Activated CD4-positive, CD25-positive, alpha-beta regulatory T cell treated with anti-CD3 and anti-CD28 coated beads, Interleukin-2, amount 50 U/mL, for 72 hours (primary cell): ENCODE data around the gene AURKA.

Experiments
- DNase-seq: peaks from one replicate; pipeline ENCODE4 v3.0.0; 2021

Gene AURKA

DNA sequence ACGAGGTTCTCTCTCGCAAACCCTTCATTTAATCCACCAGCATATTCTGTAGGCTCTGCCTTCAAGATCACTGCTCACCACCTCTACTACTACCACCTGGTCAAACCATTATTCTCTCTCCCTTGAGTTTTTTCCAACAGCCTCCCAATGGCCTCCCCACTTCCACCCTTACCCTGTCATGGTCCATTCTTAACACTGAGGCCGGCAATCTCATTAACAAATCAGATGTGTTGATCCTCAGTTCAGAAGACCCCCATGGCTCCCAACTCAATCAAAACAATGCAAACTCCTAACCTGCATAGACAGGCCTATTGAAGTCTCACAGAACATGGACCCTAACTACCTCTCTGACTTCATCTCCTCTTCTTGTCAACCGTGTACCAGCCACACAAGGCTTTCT is 2.2 kb downstream of the AURKA start:
- DNase-seq, result no peak

DNA sequence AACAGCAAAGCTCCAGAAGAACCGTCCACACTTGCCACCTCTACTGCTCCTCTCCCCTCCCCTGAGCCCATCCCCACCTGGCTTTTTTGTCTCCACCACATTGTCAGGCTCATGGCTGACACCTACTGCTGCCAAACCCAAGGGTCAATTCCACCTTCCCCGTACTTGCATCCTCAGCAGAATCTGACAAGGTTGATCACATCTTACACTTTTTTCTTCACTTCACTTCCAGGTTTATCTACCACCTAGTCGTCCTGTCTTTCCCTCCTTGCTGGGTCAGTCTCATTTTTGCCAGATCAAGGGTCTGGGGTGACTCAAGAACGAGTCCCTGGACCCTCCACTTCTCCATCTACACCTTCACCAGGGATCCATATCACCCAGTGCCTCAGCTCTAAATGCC is 3.1 kb downstream of the AURKA start:
- DNase-seq, result no peak

DNA sequence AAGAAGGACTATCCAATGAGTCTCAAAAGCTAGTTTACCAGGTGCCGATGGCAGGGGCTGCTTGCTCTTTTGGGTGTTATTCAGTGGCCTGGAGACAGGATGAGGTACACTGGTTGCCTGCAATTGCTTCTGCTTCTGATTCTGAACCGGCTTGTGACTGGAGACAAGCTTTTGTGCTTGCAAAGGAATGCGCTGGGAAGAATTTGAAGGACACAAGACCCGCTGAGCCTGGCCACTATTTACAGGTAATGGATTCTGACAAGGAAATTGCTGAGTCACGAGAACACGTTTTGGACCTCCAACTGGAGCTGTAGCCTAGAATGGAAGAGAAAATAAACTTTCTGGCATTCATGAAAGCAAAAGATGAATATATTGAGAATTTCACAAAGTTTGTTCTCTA is 5.8 kb downstream of the AURKA start:
- DNase-seq, result no peak

DNA sequence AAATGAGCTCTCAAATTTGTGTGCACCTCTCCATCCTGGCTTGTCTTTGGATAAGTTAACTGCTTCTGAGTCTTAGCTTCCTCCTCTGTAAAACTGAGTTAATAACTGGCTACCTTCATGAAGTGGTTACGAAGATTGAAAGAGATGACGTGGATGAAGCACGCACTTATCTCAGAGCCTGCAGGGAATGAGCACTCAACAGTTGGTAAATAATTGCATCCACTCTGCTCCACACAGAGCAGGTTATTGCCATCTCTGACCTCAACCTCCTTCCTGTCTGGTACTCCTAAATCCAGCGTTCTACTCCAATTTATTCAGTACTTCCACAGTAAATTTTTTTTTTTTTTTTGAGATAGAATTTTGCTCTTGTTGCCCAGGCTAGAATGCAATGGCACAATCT is 6.9 kb downstream of the AURKA start:
- DNase-seq, result no peak

DNA sequence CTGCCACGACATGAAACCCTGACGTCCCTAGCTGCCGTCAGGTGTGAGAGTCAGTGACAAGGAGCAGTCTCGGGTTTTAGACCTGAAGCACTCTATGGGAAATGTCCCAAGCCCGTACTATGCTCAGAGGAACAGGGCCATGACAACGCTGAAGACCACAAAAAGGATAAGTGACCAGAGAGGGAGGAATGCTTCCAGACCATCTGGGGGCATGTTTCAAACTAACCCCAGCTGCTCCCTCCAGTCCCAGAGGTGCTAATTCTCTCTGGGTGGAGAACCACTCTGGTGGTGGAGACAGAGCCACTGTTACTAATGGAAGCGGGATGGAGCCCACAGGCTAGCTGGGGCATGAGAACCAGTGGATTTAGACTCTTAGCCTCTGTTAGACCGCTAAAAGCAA is 8.7 kb downstream of the AURKA start:
- no peak for DNase-seq

DNA sequence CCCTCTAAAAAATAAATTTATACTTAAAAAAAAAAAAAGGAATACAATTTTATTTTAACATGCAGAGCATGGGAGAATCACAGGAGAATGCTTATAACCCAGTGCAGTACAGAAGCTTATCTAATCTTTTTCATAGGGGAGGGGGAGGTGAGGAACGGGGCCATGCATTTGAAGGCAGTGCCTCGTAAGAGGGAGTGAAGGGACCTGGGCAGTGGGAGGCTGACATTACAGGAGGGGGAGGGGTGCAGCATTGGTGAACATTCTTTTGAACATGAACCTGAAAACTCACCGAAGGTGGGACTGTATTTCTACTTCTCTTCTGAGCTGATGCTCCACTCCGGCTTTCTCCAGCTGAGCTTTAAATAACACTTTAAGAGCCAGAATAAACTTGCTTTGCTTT is 9.3 kb downstream of the AURKA start:
- DNase-seq, result no peak

DNA sequence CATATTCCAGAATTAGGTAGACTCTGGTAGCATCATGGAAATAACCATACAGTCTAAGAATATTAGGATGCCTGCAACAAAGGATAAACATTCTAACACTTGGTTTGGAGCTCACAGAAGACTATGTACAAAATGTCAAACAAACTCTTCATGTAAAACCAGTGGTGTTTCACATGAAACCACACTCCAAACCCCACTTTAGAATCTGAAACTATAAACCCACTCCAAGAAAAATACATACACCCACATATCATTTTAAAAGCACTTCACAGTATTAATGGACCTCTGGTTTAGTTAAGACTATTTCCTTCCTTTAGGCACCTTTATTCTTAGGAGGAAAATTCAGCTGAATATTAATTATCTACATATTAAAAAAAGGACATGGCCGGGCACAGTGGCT is 10.5 kb downstream of the AURKA start:
- no peak for DNase-seq

DNA sequence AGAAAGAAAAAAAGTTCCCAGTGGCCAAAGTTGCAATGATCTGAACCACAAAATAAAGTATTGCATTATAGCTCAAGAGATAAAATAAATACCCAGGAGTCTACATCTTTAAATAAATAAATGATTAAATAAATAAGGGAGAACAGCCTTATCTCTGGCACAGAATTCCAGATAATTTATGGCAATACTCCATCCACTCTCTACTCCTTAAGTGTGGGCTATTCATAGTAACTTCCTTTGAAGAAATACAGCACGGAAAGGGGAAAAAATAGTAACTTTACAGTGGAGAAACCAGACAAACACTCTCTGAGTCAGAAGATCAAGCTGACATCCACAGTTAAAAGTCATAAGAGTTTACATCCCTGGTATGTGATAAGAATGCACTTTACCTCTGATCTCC is 11.6 kb downstream of the AURKA start:
- DNase-seq, result no peak

DNA sequence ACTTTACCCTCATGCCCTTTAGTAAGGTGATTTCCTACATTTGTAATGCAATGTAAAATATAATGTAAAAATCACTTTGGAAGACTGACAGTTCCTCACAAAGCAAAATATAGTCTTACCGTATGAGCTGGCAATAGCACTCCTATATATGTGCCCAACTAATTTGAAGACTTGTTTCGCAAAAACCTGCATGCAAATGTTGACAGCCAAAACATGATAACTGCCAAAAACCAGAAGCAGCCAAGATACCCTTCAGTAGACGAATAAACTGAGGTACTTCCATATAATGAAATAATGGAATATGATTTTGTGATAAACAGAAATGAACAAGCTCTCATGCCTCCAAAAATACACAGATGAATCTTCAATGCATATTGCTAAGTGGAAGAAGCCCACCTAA is 13.6 kb downstream of the AURKA start:
- DNase-seq, result no peak

DNA sequence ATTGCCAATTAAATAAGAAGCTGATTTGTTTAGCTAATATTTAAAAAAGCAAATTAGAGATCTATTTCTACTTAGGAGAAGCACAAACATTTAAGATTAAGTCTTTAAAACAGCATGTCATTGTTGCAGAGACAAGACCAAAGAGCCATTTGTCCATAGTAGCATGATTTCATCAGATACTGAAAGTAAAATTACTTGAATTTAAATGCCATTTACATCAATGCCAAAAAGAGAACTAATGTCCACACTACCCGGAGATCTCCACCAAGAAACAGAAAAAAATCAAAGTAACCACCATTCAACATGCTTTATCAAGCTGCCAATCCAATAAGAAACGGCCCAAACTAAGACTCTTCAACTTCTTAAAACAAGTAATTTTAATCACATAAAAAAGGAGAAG is 15.7 kb downstream of the AURKA start:
- no peak for DNase-seq

DNA sequence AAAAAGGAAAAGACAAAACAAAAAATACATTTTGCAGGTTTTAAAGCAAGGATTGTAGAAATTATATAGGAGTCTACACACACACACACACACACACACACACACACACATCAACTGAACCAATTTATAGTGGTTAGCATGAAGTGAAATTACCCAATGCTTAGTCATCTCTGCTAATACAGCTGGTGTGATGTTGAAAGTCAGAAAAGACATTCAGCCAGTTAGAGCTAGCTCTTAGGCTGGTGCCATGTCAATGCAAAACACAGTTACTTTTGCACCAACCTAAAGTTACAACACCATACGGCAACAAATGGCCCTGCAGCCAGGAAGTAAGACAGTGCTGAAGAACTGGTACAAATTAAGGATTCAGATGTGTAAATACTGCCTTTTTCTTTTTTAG is 18.1 kb downstream of the AURKA start:
- DNase-seq, result no peak

DNA sequence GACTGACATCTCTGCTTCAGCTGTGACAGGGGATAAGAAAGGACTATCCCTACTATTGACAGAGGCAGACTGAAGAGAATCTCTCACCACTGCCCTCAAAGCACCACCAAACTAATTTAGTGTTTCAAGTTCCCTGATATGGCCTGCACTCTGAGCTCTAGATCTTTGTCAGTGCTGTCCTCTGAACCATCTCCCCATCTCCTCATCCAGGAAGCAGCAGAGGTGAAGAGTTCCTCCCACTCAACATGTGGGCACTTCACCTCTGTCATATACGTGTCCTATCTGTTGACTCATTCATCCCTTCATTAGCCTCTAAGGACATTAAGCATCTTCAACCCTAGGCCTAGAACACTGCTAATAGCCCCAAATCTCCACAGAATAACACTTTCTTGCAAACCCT is 19.2 kb downstream of the AURKA start:
- DNase-seq, result no peak

DNA sequence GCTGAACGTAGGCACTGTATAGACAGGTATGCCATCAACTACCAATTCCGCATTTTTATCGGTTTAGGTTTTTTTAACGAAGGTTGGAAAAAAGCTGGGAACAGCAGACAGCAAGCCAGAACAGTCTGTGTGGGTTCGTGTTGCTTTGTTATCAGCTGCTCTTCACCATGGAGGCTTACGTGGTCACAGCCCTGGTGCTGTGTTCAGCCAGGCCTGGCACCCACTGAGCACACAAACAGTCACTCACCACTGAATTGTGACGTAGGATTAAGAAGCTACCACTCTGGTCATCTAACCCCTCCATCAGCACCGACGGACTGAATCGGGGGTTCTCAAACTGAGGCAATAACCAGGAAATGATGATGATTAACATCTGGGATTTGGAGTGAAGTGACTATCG is 20.0 kb downstream of the AURKA start:
- no peak for DNase-seq

DNA sequence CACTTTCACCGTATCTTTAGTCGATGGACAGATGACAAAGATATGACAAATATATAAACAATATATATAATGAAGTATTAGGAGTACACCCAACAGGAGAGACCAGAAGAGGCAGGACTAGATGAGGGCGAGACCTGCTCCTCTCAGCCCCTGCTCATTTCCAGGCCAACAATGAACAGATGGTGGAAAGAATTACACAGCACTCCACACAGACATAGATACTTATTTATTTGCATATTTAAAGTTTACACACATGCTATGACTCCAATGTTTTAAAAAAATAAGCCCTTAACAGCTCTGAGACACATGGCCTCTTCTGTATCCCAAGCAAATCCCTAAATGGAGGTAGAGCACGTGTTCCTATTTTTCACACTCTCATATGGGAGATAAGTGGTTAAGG is 22.8 kb downstream of the AURKA start:
- DNase-seq, result no peak

DNA sequence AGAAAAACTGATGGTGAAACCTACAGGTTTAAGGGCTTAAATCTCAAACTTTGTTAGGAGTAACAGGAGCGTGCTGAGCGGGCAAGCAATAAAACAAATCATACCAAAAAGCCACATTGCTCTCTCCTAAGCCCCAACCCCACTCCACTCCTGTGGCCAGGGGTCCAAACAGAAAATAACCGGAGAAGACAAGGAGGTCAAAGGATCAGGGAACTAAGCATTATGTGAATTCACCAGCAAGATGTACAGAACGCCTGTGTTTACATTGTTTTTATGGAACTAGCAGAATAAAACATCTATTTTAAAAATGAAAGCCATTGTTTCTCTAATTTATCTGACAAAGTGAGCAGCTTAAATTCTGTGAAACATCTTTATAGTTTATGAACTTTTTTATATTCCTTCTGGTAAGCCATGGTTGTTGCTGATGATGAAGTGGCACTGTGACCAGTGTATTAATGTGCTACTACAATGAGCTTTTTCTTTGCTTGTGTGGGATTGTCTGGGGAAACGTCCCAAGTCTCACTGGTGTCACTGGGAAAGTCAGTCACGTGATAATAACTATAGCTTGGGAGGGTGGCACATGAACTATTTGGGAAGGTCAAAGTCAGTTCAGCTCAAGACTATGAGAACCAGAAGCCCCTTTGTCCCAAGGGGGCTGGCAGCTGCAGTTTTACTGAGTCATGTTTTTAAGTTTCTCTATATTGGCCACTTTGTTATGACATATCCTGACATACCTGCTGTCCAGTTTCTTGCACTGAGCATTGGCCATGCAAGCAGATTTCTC is 23.5 kb downstream of the AURKA start:
- DNase-seq, result no peak

DNA sequence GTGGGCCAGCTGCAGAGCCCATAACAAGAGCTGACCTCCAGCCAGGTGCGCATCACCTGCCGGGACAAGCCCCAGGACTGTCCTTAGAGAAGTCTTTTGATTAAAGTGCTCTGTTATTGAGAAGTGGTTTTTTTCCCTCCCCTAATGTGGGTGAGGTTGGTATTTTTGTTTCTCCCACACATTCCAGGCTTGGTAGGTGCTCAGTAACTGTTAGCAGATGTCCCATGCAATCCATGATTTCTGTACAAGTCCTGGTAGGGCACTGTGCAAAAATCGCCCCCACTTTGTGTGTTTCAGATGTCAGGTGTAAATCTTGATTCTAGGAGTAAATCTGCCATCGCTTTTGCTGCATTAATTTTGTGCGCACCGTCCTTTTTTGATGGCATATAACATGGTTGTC is 28.5 kb downstream of the AURKA start:
- DNase-seq, result no peak

DNA sequence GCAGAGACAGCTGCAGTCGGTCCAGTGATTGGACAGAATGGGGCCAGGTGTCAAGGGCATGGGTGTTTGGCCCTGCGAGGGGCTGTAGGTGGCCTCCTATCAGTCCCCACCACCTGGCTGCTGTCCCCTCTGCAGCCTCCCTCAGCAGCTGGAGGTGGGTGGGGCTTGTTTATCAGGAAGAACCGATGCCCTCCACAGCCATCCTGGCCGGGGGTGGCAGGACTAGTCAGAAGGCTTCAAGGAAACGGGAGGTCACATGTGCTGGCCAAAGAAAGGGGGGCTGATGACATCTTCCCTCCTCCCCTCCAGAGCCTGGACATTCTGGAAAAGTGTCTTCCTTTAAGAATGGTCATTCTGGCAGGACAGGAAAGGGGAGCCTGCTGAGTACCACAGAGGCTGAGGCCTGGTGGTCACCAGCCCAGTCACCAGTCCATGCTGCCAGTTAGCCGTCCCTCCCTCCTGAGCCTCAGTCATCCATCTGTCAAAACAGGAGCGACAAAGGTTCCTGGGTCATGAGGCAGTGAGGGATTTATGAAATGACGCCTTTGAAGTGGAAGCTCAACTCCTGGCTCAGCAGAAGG is 29.1 kb downstream of the AURKA start:
- no peak for DNase-seq

DNA sequence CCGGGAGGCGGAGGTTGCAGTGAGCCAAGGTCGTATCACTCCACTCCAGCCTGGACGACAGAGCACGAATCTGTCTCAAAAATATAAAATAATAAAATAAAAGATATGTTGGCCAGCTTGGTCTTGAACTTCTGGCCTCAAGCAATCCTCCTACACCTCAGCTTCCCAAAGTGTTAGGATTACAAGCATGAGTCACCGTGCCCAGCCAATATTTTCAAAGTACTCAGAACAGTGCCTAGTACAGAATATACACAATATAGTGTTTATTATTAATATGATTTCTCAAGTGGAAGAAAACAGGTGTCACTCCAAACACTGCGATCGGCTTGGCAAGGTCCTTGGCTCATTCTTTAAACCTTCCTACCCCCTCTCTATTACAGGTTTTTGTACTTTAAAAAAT is 30.1 kb downstream of the AURKA start:
- DNase-seq, result no peak

DNA sequence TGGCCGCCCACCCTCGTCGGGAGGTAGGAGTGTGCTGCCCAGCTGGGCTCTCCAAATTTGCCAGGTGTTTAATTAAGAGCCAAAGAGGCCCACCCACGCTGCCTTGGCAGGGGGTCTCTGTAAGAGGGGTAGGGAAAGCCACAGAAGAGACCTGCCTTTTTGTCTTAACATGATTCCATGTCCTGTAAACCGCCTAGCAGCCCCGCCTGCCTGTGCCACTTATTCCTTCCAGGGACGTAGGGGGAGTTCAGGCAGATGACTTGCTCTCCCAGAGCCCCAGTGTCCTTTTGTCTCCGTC is 31.2 kb downstream of the AURKA start:
- no peak for DNase-seq

DNA sequence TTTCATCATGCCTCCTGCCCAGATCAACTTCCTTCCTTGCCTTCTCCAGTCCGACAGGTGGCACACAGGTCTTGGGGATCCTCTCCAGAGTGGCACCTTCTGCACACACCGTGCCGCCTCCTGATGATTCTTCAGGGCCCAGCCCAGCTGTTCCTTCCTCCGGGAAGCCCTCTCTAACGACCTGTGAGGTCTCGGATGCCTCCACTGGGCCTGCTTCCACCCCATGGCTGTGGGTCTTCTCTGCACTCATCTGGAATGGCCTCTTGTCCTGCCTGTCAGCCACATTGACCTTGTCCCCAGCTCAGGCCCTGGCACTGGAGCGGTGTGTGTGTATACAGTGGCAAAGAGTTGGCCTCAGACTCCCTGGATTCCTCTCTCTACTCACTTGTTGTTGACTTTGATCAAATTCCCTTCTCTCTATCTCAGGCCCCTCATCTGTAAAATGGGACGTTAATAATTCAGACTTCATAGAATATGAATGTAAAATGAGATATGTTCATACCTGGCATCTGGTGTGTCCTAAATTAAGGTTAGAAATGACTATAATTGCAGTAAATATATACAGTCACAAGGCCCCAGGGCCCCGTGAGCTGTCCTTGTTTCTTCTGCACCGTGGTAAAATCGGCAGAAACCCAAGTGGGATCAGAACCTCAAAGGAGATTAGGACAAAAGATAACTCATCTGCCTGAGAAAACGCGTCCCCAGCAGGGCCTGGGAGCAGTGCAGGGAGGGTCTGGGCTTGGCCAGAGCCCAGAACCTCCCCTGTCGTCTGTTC is 31.7 kb downstream of the AURKA start:
- no peak for DNase-seq

DNA sequence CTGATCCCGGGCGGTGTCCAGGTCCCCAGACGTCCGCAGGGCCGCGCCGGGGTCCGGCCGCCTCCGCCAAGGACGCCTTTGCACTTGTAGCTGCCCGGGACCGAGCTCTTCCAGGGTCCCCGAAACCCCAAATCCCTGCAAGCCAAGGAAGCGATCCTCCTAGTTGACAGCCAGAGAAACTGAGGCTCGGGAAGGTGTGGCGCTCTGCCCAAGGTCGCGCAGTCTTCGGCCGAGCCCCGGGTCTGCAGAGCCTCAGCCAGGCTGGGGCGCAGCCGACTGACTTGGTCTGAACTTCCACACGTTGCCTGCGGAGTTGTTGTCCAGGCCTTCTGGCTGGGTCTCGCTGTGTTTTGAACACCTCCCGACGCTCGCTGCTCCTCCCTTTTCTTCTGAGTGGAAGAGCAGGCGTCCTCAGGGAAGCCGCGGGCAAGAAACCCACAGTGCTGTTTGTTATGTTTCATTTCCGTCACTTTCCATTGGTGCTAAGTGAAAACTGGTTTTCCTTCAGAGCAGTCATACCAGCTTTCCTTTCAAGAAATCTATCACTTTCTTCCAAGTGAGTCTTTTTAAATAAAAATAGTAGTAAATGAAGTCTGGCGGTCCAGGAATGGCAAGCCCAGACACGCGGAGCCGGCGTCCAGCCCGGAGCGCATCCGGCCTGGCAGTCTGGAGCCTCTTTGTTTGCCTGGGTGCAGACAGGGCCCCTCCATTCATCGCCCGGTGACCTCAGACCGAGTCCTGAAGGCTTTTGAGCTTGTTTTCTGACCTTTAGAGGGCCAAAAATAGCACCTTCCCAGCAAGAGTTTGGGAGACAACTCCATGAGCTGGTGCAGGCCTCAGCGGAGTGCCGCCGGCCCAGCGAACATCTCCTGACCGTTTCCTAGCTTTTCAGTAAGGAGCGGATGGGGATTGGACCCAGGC is 32.5 kb downstream of the AURKA start:
- DNase-seq, result peak; percentile 36

DNA sequence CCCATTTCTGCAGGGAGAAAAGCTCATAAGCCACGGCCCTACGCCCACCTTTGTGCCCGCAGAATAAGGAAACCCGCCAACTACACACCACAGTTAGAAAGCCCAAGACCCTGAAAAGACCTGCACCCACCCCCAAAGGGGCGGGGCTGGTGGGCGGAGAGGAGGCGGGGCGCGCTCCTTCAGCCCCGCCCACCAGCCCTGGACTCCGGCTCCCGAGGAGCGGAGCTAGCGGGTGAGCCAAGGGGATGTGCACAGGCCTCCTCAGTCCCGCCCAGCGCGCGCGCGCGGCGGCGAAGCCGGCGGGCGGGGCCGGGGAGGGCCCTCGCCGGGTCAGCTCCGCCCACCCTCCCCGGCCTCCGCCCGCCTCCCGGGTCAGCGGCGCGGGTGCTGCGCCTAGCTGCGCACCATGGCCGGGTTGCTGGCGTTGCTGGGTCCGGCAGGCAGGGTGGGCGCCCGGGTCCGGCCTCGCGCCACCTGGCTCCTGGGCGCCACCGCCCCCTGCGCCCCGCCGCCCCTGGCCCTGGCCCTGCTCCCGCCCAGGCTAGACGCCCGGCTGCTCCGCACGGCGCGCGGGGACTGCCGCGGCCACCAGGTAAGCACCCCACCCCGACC is 33.3 kb downstream of the AURKA start, which contains the start of gene FAM210B:
Gene FAM210B, plus strand, starts transcription at position 375 of the 612 bp plus-strand sequence. Its CDS starts 32 bp downstream, at position 407.
- DNase-seq, result peak; percentile 82

DNA sequence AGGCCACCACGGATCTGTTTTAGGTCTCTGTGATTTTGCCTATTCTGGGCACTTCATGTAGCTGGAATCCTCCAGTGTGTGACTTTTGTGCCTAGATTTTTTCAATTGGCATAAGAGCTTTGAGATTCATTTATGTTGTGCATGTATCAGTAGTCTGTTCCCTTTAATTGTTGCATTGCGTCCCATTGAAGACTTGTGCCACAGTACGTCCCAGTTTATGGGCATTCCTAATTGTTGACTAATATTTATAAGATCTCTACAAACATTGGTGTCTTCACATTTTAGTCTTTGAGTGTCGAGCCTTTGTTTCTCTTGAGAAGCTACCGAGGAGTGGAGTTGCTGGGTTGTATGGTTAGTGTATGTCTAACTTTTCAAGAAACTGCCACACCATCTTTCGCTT is 33.9 kb downstream of the AURKA start:
- DNase-seq, result no peak
